ENCODE measurements around the gene C17orf75. TPM values are rescaled to one million over a fixed set of nuclear protein-coding genes. Genes with fewer than 3 reads are reported as not detected.
"Not testable (repeated sequence)": the region's sequence is repeated elsewhere in the genome, so short reads cannot be mapped to it uniquely, and the experiment has no call there.

The C17orf75 gene
- total and polyA plus RNA-seq, 2 experiments from 2014 or later = 11.1 to 14.7 TPM

DNA sequence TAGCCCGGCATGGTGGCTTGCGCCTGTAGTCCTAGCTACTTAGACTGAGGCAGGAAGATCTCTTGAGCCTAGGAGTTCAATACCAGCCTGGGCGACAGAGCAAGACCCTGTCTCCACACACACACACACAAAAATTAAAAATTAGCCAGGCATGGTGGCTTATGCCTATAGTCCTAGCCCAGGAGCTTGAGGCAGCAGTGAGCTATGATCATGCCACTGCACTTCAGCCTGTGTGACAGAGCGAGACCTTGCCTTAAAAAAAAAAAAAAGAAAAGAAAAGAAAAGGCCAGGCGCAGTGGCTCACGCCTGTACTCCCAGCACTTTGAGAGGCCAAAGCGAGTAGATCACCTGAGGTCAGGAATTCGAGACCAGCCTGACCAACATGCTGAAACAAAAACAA lies 23.9 kb downstream of the C17orf75 start:
- H3K9ac ChIP-seq = no peak overlapping the region
- H3K9me2 ChIP-seq (ENCODE audit: insufficient read depth) = no peaks in the 10 kb centered on the region
- H3K27me3 ChIP-seq (replicated peaks; ENCODE audit: insufficient read depth) = no peaks in the 10 kb centered on the region
- H3K27ac ChIP-seq = no peak overlapping the region
- H3K9me3 ChIP-seq (ENCODE audit: low read depth) = no peaks in the 10 kb centered on the region
- no peak overlapping the region for H3K4me2 ChIP-seq (ENCODE audit: unreplicated experiment)
- H3K79me2 ChIP-seq (ENCODE audit: insufficient read depth) = no peaks in the 10 kb centered on the region
- no peaks in the 10 kb centered on the region for H3K4me1 ChIP-seq (ENCODE audit: insufficient read depth)
- no peak overlapping the region for H2AFZ ChIP-seq
- H4K20me1 ChIP-seq (ENCODE audit: insufficient read depth) = no peaks in the 10 kb centered on the region
- H3F3A ChIP-seq (ENCODE audit: insufficient read depth) = no peaks in the 10 kb centered on the region
- no peak for TF ChIP-seq EZH2phosphoT487 (IDR thresholded peaks at IDR 0.05; ENCODE audit: insufficient read depth, low read depth)
- no peak for TF ChIP-seq EZH2 (IDR thresholded peaks at IDR 0.05; ENCODE audit: insufficient read depth, poor library complexity, severe bottlenecking)
- no peak for DNase-seq
- in situ Hi-C loops (cut with MboI) = no loop called here
- H3K36me3 ChIP-seq (ENCODE audit: low read depth) = no peaks in the 10 kb centered on the region
- H3K4me3 ChIP-seq = no peak overlapping the region
- WGBS, 2 experiments (ENCODE audit: low coverage in 1 of 2, low lambda C conversion rate in 2 of 2, missing lambda C conversion rate in 2 of 2) = 88 to 95% methylated on average over 8 of the region's 8 CpGs

DNA sequence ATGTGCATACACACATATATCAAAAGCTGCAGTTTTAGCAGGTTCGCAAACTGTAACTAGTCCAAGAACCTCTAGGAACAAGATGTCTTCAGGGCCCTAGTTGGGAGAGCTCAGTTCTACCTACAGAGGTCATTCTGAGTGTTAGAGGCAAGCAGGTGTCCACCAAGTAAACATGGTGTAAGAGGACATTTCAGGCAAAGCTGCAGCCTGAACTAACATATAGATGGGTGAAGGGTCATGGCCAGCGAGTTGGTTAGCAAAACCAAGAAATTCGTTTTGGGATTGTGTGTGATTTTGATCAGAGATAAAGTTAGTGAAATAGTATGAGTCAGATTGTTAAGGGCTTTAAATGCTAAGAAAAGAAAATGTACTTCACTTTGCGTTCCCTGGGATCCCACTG lies 24.6 kb downstream of the C17orf75 start:
- Histone ChIP-seq H3K4me3 (no peak overlapping the region), H3K27ac (no peak overlapping the region), H3K27me3 (replicated peaks; ENCODE audit: insufficient read depth) (no peaks in the 10 kb centered on the region), H3K9me3 (ENCODE audit: low read depth) (no peaks in the 10 kb centered on the region), H3F3A (ENCODE audit: insufficient read depth) (no peaks in the 10 kb centered on the region), H3K9me2 (ENCODE audit: insufficient read depth) (no peaks in the 10 kb centered on the region), H3K79me2 (ENCODE audit: insufficient read depth) (no peaks in the 10 kb centered on the region), H3K4me2 (ENCODE audit: unreplicated experiment) (no peak overlapping the region), H4K20me1 (ENCODE audit: insufficient read depth) (no peaks in the 10 kb centered on the region), H3K36me3 (ENCODE audit: low read depth) (no peaks in the 10 kb centered on the region), H2AFZ (no peak overlapping the region), H3K4me1 (ENCODE audit: insufficient read depth) (no peaks in the 10 kb centered on the region), H3K9ac (no peak overlapping the region)
- in situ Hi-C loops (cut with MboI) = no loop called here
- WGBS, 2 experiments (ENCODE audit: low coverage in 1 of 2, low lambda C conversion rate in 2 of 2, missing lambda C conversion rate in 2 of 2) = 75% methylated on average over 4 of the region's 4 CpGs
- no peak for DNase-seq
- TF ChIP-seq EZH2phosphoT487 (IDR thresholded peaks at IDR 0.05; ENCODE audit: insufficient read depth, low read depth) (no peak), EZH2 (IDR thresholded peaks at IDR 0.05; ENCODE audit: insufficient read depth, poor library complexity, severe bottlenecking) (no peak)

DNA sequence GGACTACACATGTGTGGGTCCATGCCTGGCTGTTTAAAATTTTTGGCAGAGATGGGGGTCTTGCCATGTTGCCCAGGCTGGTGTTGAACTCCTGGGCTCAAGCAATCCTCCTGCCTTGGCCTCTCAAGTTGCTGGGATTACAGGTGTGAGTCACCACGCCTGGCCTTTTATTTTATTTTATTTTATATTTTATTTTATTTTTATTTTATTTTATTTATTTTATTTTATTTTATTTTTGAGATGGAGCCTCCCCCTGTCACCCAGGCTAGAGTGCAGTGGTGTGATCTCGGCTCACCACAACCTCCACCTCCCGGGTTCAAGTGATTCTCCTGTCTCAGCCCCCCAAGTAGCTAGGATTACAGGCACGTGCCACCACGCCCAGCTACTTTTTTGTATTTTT lies 25.3 kb downstream of the C17orf75 start:
- 80% methylated on average over 5 of the region's 5 CpGs for WGBS, 2 experiments (ENCODE audit: low coverage in 1 of 2, low lambda C conversion rate in 2 of 2, missing lambda C conversion rate in 2 of 2)
- H3F3A ChIP-seq (ENCODE audit: insufficient read depth); H3K4me2 ChIP-seq (ENCODE audit: unreplicated experiment); DNase-seq; H3K9ac ChIP-seq; H3K4me1 ChIP-seq (ENCODE audit: insufficient read depth); H4K20me1 ChIP-seq (ENCODE audit: insufficient read depth); H3K9me3 ChIP-seq (ENCODE audit: low read depth); H3K9me2 ChIP-seq (ENCODE audit: insufficient read depth); H3K4me3 ChIP-seq; H3K27ac ChIP-seq; H3K79me2 ChIP-seq (ENCODE audit: insufficient read depth); H3K36me3 ChIP-seq (ENCODE audit: low read depth); in situ Hi-C loops (cut with MboI); H2AFZ ChIP-seq; H3K27me3 ChIP-seq (replicated peaks; ENCODE audit: insufficient read depth): not testable (repeated sequence)

DNA sequence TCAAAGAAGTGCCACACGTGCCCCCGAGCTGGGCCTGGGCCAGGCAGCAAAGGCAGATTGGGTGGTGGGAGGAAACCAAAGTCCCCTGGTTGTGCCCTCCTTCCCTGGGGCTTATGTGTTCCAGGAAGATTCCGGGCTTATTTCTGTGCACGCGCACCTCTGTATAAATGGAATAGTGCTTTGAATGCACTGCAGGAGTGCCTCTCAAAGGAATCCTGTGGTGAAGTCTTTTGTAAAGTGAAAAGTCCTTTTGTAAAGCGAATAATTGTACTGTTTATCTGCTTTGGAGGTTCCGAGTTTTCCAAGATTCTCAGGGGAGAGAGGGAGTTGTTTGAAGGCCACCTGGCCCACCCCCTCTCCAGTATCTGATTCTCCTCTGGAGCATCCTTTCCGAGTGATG lies 26.8 kb downstream of the C17orf75 start:
- 74 to 76% methylated on average over 8 of the region's 8 CpGs for WGBS, 2 experiments (ENCODE audit: low coverage in 1 of 2, low lambda C conversion rate in 2 of 2, missing lambda C conversion rate in 2 of 2)
- no peaks in the 10 kb centered on the region for H3K79me2 ChIP-seq (ENCODE audit: insufficient read depth)
- TF ChIP-seq EZH2 (IDR thresholded peaks at IDR 0.05; ENCODE audit: insufficient read depth, poor library complexity, severe bottlenecking) (no peak), EZH2phosphoT487 (IDR thresholded peaks at IDR 0.05; ENCODE audit: insufficient read depth, low read depth) (no peak)
- H3K9me3 ChIP-seq (ENCODE audit: low read depth) = no peaks in the 10 kb centered on the region
- no peak overlapping the region for H3K27ac ChIP-seq
- in situ Hi-C loops (cut with MboI) = no loop called here
- no peak overlapping the region for H3K4me2 ChIP-seq (ENCODE audit: unreplicated experiment)
- H3K9me2 ChIP-seq (ENCODE audit: insufficient read depth) = no peaks in the 10 kb centered on the region
- no peaks in the 10 kb centered on the region for H3K4me1 ChIP-seq (ENCODE audit: insufficient read depth)
- H3F3A ChIP-seq (ENCODE audit: insufficient read depth) = no peaks in the 10 kb centered on the region
- no peaks in the 10 kb centered on the region for H3K27me3 ChIP-seq (replicated peaks; ENCODE audit: insufficient read depth)
- no peak overlapping the region for H2AFZ ChIP-seq
- DNase-seq = no peak
- no peak overlapping the region for H3K9ac ChIP-seq
- H4K20me1 ChIP-seq (ENCODE audit: insufficient read depth) = no peaks in the 10 kb centered on the region
- no peaks in the 10 kb centered on the region for H3K36me3 ChIP-seq (ENCODE audit: low read depth)
- no peak overlapping the region for H3K4me3 ChIP-seq

DNA sequence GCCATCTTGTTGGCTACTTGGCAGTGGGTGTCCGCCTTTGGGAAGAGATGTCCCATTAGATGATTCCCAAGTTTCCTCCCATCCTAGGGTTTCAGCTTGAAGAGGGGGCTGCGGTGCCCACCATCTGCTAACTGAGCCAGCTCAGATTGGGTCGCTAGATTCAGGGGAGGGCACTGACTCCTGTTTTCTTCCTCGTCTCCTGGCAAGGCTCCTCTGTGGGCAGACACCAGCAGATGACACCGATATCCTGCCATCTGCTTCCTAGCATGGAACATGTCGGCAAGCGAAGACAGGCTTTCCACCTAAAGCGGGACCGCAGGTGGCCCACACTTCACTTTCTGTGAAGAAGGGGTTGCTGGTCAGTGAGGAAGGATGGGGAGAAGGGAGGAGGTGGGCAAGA lies 27.3 kb downstream of the C17orf75 start:
- Histone ChIP-seq H3K9ac (no peak overlapping the region), H3K9me2 (ENCODE audit: insufficient read depth) (no peaks in the 10 kb centered on the region), H3F3A (ENCODE audit: insufficient read depth) (no peaks in the 10 kb centered on the region), H3K4me3 (no peak overlapping the region), H3K79me2 (ENCODE audit: insufficient read depth) (no peaks in the 10 kb centered on the region), H3K4me2 (ENCODE audit: unreplicated experiment) (no peak overlapping the region), H3K36me3 (ENCODE audit: low read depth) (no peaks in the 10 kb centered on the region), H3K4me1 (ENCODE audit: insufficient read depth) (no peaks in the 10 kb centered on the region), H3K9me3 (ENCODE audit: low read depth) (no peaks in the 10 kb centered on the region), H4K20me1 (ENCODE audit: insufficient read depth) (no peaks in the 10 kb centered on the region), H2AFZ (no peak overlapping the region), H3K27ac (no peak overlapping the region), H3K27me3 (replicated peaks; ENCODE audit: insufficient read depth) (no peaks in the 10 kb centered on the region)
- no peak for DNase-seq
- 76 to 82% methylated on average over 9 of the region's 9 CpGs for WGBS, 2 experiments (ENCODE audit: low coverage in 1 of 2, low lambda C conversion rate in 2 of 2, missing lambda C conversion rate in 2 of 2)
- in situ Hi-C loops (cut with MboI) = no loop called here
- TF ChIP-seq EZH2phosphoT487 (IDR thresholded peaks at IDR 0.05; ENCODE audit: insufficient read depth, low read depth) = no peak
